ENCODE measurements around the gene EFNB2.

- TF ChIP-seq TAF1 (conservative IDR thresholded peaks at IDR 0.05), result no peak
- TF ChIP-seq CTCF (IDR thresholded peaks at IDR 0.05; ENCODE audit: low read depth, low read length, missing input control), result no peak
- TF ChIP-seq ATF3 (IDR thresholded peaks at IDR 0.05), result no peak
- TF ChIP-seq YY1 (IDR thresholded peaks at IDR 0.05), result no peak
- no peak for TF ChIP-seq FOXA2 (IDR thresholded peaks at IDR 0.05)
- TF ChIP-seq REST (IDR thresholded peaks at IDR 0.05), result no peak
- no peak for TF ChIP-seq SP1 (IDR thresholded peaks at IDR 0.05)
- no peak for TF ChIP-seq NR2F2 (IDR thresholded peaks at IDR 0.05)
- TF ChIP-seq RXRA (IDR thresholded peaks at IDR 0.05), result no peak
- TF ChIP-seq ZBTB33 (IDR thresholded peaks at IDR 0.05), result no peak
- TF ChIP-seq FOXA1 (IDR thresholded peaks at IDR 0.05), result no peak
- TF ChIP-seq RAD21 (IDR thresholded peaks at IDR 0.05), result no peak
These were observed 57.3 kb downstream of the EFNB2 start for GRCh38 chr13:106478116-106478515.

Data from liver (tissue), 3 donors.